H9 (cell line): Measurements from ENCODE around the gene CTNNA3. TPM values are rescaled to one million over a fixed set of nuclear protein-coding genes. Genes with fewer than 3 reads are reported as not detected.

ENCODE experiments used
- DNase-seq: peaks from one replicate; pipeline ENCODE4 v3.0.0-alpha.2; 2017
- H2AFZ ChIP-seq: one replicate; pipeline ENCODE4 v1.6.1; 2013; ENCODE audit warnings: mild to moderate bottlenecking, low read length, control low read depth, moderate library complexity
- H2AK5ac ChIP-seq: 2 replicates; pipeline ENCODE4 v1.6.1; 2013; ENCODE audit warnings: low read length, control low read depth, mixed read lengths; ENCODE audit not compliant: insufficient read length
- H2BK120ac ChIP-seq: one replicate; pipeline ENCODE4 v1.6.1; 2013; ENCODE audit warnings: low read depth, mild to moderate bottlenecking, low read length, control low read depth, inconsistent platforms; ENCODE audit not compliant: poor library complexity, severe bottlenecking
- H2BK12ac ChIP-seq: 2 replicates; pipeline ENCODE4 v1.6.1; 2013; ENCODE audit warnings: low read length, control low read depth, mixed read lengths, low read depth; ENCODE audit not compliant: insufficient read length
- H2BK15ac ChIP-seq: 2 replicates; pipeline ENCODE4 v1.6.1; 2013; ENCODE audit warnings: low read depth, low read length, control low read depth
- H2BK20ac ChIP-seq: one replicate; pipeline ENCODE4 v1.6.1; 2013; ENCODE audit warnings: low read depth, mild to moderate bottlenecking, low read length, control low read depth, inconsistent platforms; ENCODE audit not compliant: poor library complexity, severe bottlenecking
- H2BK5ac ChIP-seq: 2 replicates; pipeline ENCODE4 v1.6.1; 2013; ENCODE audit warnings: low read length, control low read depth, mixed read lengths; ENCODE audit not compliant: insufficient read length
- H3K14ac ChIP-seq: 2 replicates; pipeline ENCODE4 v1.6.1; 2013; ENCODE audit warnings: low read length, control low read depth; ENCODE audit not compliant: insufficient read depth
- H3K18ac ChIP-seq: 2 replicates; pipeline ENCODE4 v1.6.1; 2013; ENCODE audit warnings: low read depth, mild to moderate bottlenecking, mixed read lengths, low read length, control low read depth; ENCODE audit not compliant: insufficient read length
- H3K23ac ChIP-seq: 2 replicates; pipeline ENCODE4 v1.6.1; 2013; ENCODE audit warnings: low read length, control low read depth, mixed read lengths, low read depth; ENCODE audit not compliant: insufficient read length
- H3K23me2 ChIP-seq: 2 replicates; pipeline ENCODE4 v1.6.1; 2013; ENCODE audit warnings: low read depth, mild to moderate bottlenecking, mixed read lengths, low read length, control low read depth; ENCODE audit not compliant: insufficient read length, poor library complexity, severe bottlenecking
- H3K27ac ChIP-seq: 2 replicates; pipeline ENCODE4 v1.5.1; 2013; ENCODE audit warnings: low read length, control low read depth, mixed read lengths, low read depth; ENCODE audit not compliant: insufficient read length
- H3K27me3 ChIP-seq: 2 replicates; pipeline ENCODE4 v1.6.1; 2013; ENCODE audit warnings: low read length, control low read depth, inconsistent platforms; ENCODE audit not compliant: insufficient read depth
- H3K4ac ChIP-seq: 2 replicates; pipeline ENCODE4 v1.6.1; 2013; ENCODE audit warnings: low read depth, mild to moderate bottlenecking, control low read depth, inconsistent platforms, low read length, moderate library complexity
- H3K4me1 ChIP-seq: 2 replicates; pipeline ENCODE4 v1.6.1; 2013; ENCODE audit warnings: low read length, control low read depth, inconsistent platforms; ENCODE audit not compliant: insufficient read depth
- H3K4me2 ChIP-seq: 2 replicates; pipeline ENCODE4 v1.6.1; 2013; ENCODE audit warnings: low read length, control low read depth, mixed read lengths; ENCODE audit not compliant: insufficient read length, insufficient read depth
- H3K56ac ChIP-seq: 2 replicates; pipeline ENCODE4 v1.6.1; 2013; ENCODE audit warnings: low read depth, mild to moderate bottlenecking, mixed read lengths, low read length, control low read depth; ENCODE audit not compliant: insufficient read length
- H3K79me1 ChIP-seq: 2 replicates; pipeline ENCODE4 v1.6.1; 2013; ENCODE audit warnings: low read depth, mild to moderate bottlenecking, moderate library complexity, low read length, control low read depth, inconsistent platforms; ENCODE audit not compliant: insufficient read depth, poor library complexity, severe bottlenecking
- H3K79me2 ChIP-seq: 2 replicates; pipeline ENCODE4 v1.6.1; 2013; ENCODE audit warnings: low read length, control low read depth, inconsistent platforms; ENCODE audit not compliant: insufficient read depth
- H3K9ac ChIP-seq: 2 replicates; pipeline ENCODE4 v1.6.1; 2013; ENCODE audit warnings: low read length, control low read depth, mixed read lengths; ENCODE audit not compliant: insufficient read length; ENCODE audit errors: extremely low read depth
- H3K9me3 ChIP-seq: one replicate; pipeline ENCODE4 v1.6.1; 2013; ENCODE audit warnings: low read depth, low read length, inconsistent platforms; ENCODE audit not compliant: control insufficient read depth
- H3T11ph ChIP-seq: one replicate; pipeline ENCODE4 v1.6.1; 2013; ENCODE audit warnings: mild to moderate bottlenecking, low read length, control low read depth, inconsistent platforms
- H4K20me1 ChIP-seq: one replicate; pipeline ENCODE4 v1.6.1; 2013; ENCODE audit not compliant: control insufficient read depth, insufficient read length, insufficient read depth
- H4K5ac ChIP-seq: 2 replicates; pipeline ENCODE4 v1.6.1; 2013; ENCODE audit warnings: low read depth, mild to moderate bottlenecking, mixed read lengths, low read length, control low read depth; ENCODE audit not compliant: insufficient read length
- H4K8ac ChIP-seq: replicated peaks from 2 replicates; pipeline ENCODE4 v1.6.1; 2013; ENCODE audit warnings: low read length, control low read depth, mixed read lengths, low read depth; ENCODE audit not compliant: insufficient read length
- H4K91ac ChIP-seq: 2 replicates; pipeline ENCODE4 v1.6.1; 2013; ENCODE audit warnings: low read depth, mild to moderate bottlenecking, moderate library complexity, mixed read lengths, low read length, control low read depth; ENCODE audit not compliant: insufficient read length
- H3K27ac Mint-ChIP-seq, 3 experiments: 2 replicates in 2 of 3; 3 replicates in 1 of 3; pipeline ENCODE4 v1.8.0; 2020 to 2021; ENCODE audit warnings: mixed read lengths in 3 of 3, mild to moderate bottlenecking in 1 of 3, moderate library complexity in 1 of 3
- H3K27me3 Mint-ChIP-seq: 2 replicates; pipeline ENCODE4 v1.8.0; 2021; ENCODE audit warnings: low read depth, mild to moderate bottlenecking, moderate library complexity, mixed read lengths
- H3K36me3 Mint-ChIP-seq, 3 experiments: 2 replicates in 2 of 3; 3 replicates in 1 of 3; pipeline ENCODE4 v1.8.0; 2020 to 2021; ENCODE audit warnings: low read depth in 3 of 3, mixed read lengths in 3 of 3; ENCODE audit not compliant: insufficient read depth in 1 of 3
- H3K4me1 Mint-ChIP-seq, 2 experiments: 2 replicates each; pipeline ENCODE4 v1.8.0; 2020; ENCODE audit warnings: mixed read lengths in 2 of 2
- H3K4me3 Mint-ChIP-seq, 2 experiments: 2 replicates in 1 of 2; 3 replicates in 1 of 2; pipeline ENCODE4 v1.8.0; 2020 to 2021; ENCODE audit warnings: mild to moderate bottlenecking in 2 of 2, mixed read lengths in 2 of 2, moderate library complexity in 1 of 2
- H3K9me3 Mint-ChIP-seq, 2 experiments: 2 replicates in 1 of 2; 3 replicates in 1 of 2; pipeline ENCODE4 v1.8.0; 2020; ENCODE audit warnings: mild to moderate bottlenecking in 2 of 2, mixed read lengths in 2 of 2, moderate library complexity in 1 of 2
- total RNA-seq: library from RNA; stranded (reverse); gene quantifications from 2 replicates; pipeline ENCODE4 v1.2.1, GENCODE V29; 2021
- TF ChIP-seq, protein P1 (sequence below): fragments of 200-600 bp; sonication (generic); conservative IDR thresholded peaks from 3 replicates; pipeline ENCODE4 v1.8.0; 2021; ENCODE audit warnings: antibody characterized with exemption, mild to moderate bottlenecking

CTNNA3 gene
- total RNA-seq, 1 experiment from 2014 or later = 3.3 TPM

GRCh38 chr10:65940105-65940504 is 1755.9 kb downstream of the CTNNA3 start:
- H3K79me1 ChIP-seq = no peaks in the 10 kb centered on the region
- no peak overlapping the region for H2BK12ac ChIP-seq
- no peak overlapping the region for H2BK120ac ChIP-seq

More at GRCh38 chr10:65940105-65940504, 1755.9 kb downstream of the CTNNA3 start:
- no peak overlapping the region for H3K56ac ChIP-seq
- no peak overlapping the region for H3K23ac ChIP-seq
- Mint-ChIP-seq H3K36me3 (no peaks in the 10 kb centered on the region), H3K9me3 (no peaks in the 10 kb centered on the region), H3K4me3 (no peak overlapping the region), H3K27me3 (no peaks in the 10 kb centered on the region; the same call in 1 of the 2 replicates), H3K4me1 (0 out of 4 replicates have a peak, but pooled peaks cover 0 to 4% of the 10 kb centered on the region in 2 experiments), H3K27ac (no peak overlapping the region)
- no peak overlapping the region for H2AK5ac ChIP-seq
- H4K91ac ChIP-seq = no peak overlapping the region
- no peak overlapping the region for H3K27ac ChIP-seq
- H4K8ac ChIP-seq = no peak overlapping the region
- no peaks in the 10 kb centered on the region for H3K9me3 ChIP-seq
- no peak overlapping the region for H3K14ac ChIP-seq
- no peaks in the 10 kb centered on the region for H3K79me2 ChIP-seq
- H2BK5ac ChIP-seq = no peak overlapping the region
- DNase-seq = no peak
- H2BK20ac ChIP-seq = no peak overlapping the region
- H4K20me1 ChIP-seq = no peaks in the 10 kb centered on the region
- no peak overlapping the region for H2BK15ac ChIP-seq
- no peak overlapping the region for H3K4me2 ChIP-seq
- no peaks in the 10 kb centered on the region for H3K27me3 ChIP-seq
- no peak overlapping the region for H3K18ac ChIP-seq
- H3K4me1 ChIP-seq = no peaks in the 10 kb centered on the region
- H4K5ac ChIP-seq = no peak overlapping the region
- H3T11ph ChIP-seq = no peak overlapping the region
- no peak overlapping the region for H2AFZ ChIP-seq
- H3K23me2 ChIP-seq = no peaks in the 10 kb centered on the region
- no peak overlapping the region for H3K9ac ChIP-seq
- TF ChIP-seq, protein P1, sequence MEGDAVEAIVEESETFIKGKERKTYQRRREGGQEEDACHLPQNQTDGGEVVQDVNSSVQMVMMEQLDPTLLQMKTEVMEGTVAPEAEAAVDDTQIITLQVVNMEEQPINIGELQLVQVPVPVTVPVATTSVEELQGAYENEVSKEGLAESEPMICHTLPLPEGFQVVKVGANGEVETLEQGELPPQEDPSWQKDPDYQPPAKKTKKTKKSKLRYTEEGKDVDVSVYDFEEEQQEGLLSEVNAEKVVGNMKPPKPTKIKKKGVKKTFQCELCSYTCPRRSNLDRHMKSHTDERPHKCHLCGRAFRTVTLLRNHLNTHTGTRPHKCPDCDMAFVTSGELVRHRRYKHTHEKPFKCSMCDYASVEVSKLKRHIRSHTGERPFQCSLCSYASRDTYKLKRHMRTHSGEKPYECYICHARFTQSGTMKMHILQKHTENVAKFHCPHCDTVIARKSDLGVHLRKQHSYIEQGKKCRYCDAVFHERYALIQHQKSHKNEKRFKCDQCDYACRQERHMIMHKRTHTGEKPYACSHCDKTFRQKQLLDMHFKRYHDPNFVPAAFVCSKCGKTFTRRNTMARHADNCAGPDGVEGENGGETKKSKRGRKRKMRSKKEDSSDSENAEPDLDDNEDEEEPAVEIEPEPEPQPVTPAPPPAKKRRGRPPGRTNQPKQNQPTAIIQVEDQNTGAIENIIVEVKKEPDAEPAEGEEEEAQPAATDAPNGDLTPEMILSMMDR = no peak
- no peak overlapping the region for H3K4ac ChIP-seq
